Erythroblast (primary cell): ENCODE measurements around the gene MTARC2.

ENCODE experiments used
- GATA1 ChIP-seq: IDR thresholded peaks from 2 replicates; pipeline ENCODE4 v1.6.1; 2011; ENCODE audit warnings: low read depth, mild to moderate bottlenecking, control low read depth, low read length, moderate library complexity
- POLR2A ChIP-seq: IDR thresholded peaks from 2 replicates; pipeline ENCODE4 v1.6.1; 2011; ENCODE audit warnings: mild to moderate bottlenecking, low read length

DNA sequence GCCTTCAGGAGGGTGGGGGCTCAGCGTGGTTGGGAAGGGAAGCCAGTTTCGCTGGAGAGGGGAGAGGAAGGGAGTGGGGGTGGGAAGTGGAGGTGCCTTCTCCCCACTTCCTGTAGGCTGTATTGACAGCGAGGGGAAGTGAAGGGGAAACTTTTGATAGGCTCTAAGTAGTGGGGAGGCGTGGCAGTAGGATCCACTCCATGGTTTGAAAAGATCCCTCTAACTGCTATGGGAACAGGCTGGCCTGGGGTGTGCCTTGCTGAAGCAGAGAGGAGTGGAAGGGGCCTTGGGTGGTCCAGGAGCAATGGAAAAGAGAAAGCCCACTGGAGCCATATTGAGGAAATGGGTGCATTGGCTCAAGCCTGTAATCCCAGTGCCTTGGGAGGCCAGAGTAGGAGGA lies 37.8 kb upstream of the MTARC2 start:
- TF ChIP-seq POLR2A, result no peak
- TF ChIP-seq GATA1, result no peak
